ENCODE results near the gene PKN2. TPM values are rescaled to one million over a fixed set of nuclear protein-coding genes. Genes with fewer than 3 reads are reported as not detected.

The PKN2 gene
- polyA plus RNA-seq, 1 donor: 91.3 TPM

GRCh38 chr1:88731475-88732269, 47.6 kb downstream of the PKN2 start:
- DNase-seq: peak; percentile 31

GRCh38 chr1:88735382-88735781, 51.3 kb downstream of the PKN2 start:
- no peak for DNase-seq

- no peak for DNase-seq
Measured at GRCh38 chr1:88735909-88736308, 51.8 kb downstream of the PKN2 start.

GRCh38 chr1:88736633-88737248, 52.7 kb downstream of the PKN2 start:
- no peak for DNase-seq

GRCh38 chr1:88737338-88737927, 53.4 kb downstream of the PKN2 start:
- DNase-seq: no peak

GRCh38 chr1:88740784-88741183, 56.7 kb downstream of the PKN2 start:
- DNase-seq: no peak

GRCh38 chr1:88741413-88741812, 57.3 kb downstream of the PKN2 start:
- no peak for DNase-seq

- DNase-seq: no peak
Measured at GRCh38 chr1:88742531-88742930, 58.5 kb downstream of the PKN2 start.

- DNase-seq: no peak
Measured at GRCh38 chr1:88744142-88744541, 60.1 kb downstream of the PKN2 start.

GRCh38 chr1:88746916-88747315, 62.8 kb downstream of the PKN2 start:
- no peak for DNase-seq

- no peak for DNase-seq
Measured at GRCh38 chr1:88751714-88752113, 67.6 kb downstream of the PKN2 start.

- no peak for DNase-seq
Measured at GRCh38 chr1:88753506-88753905, 69.4 kb downstream of the PKN2 start.

GRCh38 chr1:88763649-88764406, 79.8 kb downstream of the PKN2 start:
- no peak for DNase-seq

- no peak for DNase-seq
Measured at GRCh38 chr1:88768187-88768586, 84.1 kb downstream of the PKN2 start.

- DNase-seq: no peak
Measured at GRCh38 chr1:88768816-88769215, 84.7 kb downstream of the PKN2 start.

GRCh38 chr1:88773540-88774150, 89.6 kb downstream of the PKN2 start:
- no peak for DNase-seq

GRCh38 chr1:88774151-88774556, 90.1 kb downstream of the PKN2 start:
- no peak for DNase-seq

GRCh38 chr1:88777604-88778149, 93.6 kb downstream of the PKN2 start:
- DNase-seq: no peak

- no peak for DNase-seq
Measured at GRCh38 chr1:88779880-88780279, 95.8 kb downstream of the PKN2 start.

- no peak for DNase-seq
Measured at GRCh38 chr1:88780485-88780884, 96.4 kb downstream of the PKN2 start.

GRCh38 chr1:88783145-88783544, 99.1 kb downstream of the PKN2 start:
- no peak for DNase-seq

- no peak for DNase-seq
Measured at GRCh38 chr1:88784551-88784950, 100.5 kb downstream of the PKN2 start.

All from left kidney (tissue), 2 donors.